GM12878 (cell line): Measurements from ENCODE around the gene JDP2. TPM values are rescaled to one million over a fixed set of nuclear protein-coding genes. Genes with fewer than 3 reads are reported as not detected.

Experiments used
- ATAC-seq: fragments of 200-7000 bp; cut with Tn5 transposase; 3 replicates; pipeline ENCODE4 v1.9.1; 2020; ENCODE audit warnings: mild to moderate bottlenecking, moderate library complexity
- BruUV-seq: library from RNA; stranded (reverse); fragments of 400-500 nt; replicated peaks from 2 replicates; lab custom pipeline; 2021; lab: Mats Ljungman, UMichigan
- CTCF ChIA-PET: fragments of 300-600 bp; sonication (Branson Sonifier 250); formaldehyde crosslinking; extraction: SDS; loops from one replicate; lab custom pipeline; 2021; ENCODE audit warnings: inconsistent platforms; lab: Yijun Ruan, JAX
- POLR2A ChIA-PET: fragments of 350-600 bp; formaldehyde crosslinking; extraction: SDS; loops from one replicate; lab custom pipeline; 2021; ENCODE audit warnings: inconsistent platforms; lab: Charles Lee
- RAD21 ChIA-PET: fragments of 300-600 bp; sonication (Branson Sonifier 250); formaldehyde crosslinking; loops from one replicate; lab custom pipeline; 2023; ENCODE audit warnings: antibody characterized with exemption; ENCODE audit not compliant: unreplicated experiment; lab: Charles Lee
- SMC1A ChIA-PET: fragments of 300-600 bp; sonication (Branson Sonifier 250); formaldehyde crosslinking; loops from one replicate; lab custom pipeline; 2023; ENCODE audit not compliant: unreplicated experiment, uncharacterized antibody; lab: Charles Lee
- DNase-seq: peaks from one replicate; pipeline ENCODE4 v3.0.0-alpha.2; 2011; ENCODE audit warnings: low read depth, low spot score
- FAIRE-seq: peaks from 3 replicates; lab custom pipeline; 2011; peaks lifted over from hg19 to GRCh38; lab: Jason Lieb, UNC
- H2AFZ ChIP-seq: 2 replicates; pipeline ENCODE4 v1.6.0; 2011; ENCODE audit warnings: low read depth, low read length, control low read depth; ENCODE audit not compliant: control insufficient read depth
- H3K27ac ChIP-seq: 2 replicates; pipeline ENCODE4 v1.5.1; 2011; ENCODE audit warnings: control low read depth; ENCODE audit not compliant: control insufficient read depth, insufficient read depth
- H3K27me3 ChIP-seq, 2 experiments: replicated peaks in 1 of 2; 2 replicates each; pipeline versions ENCODE4 v1.6.0 to v1.6.1; 2011; ENCODE audit warnings: low read length in 1 of 2; ENCODE audit not compliant: control insufficient read depth in 2 of 2, insufficient read depth in 2 of 2
- H3K36me3 ChIP-seq, 2 experiments: 2 replicates each; pipeline ENCODE4 v1.5.1; 2011; ENCODE audit warnings: low read length in 1 of 2; ENCODE audit not compliant: control insufficient read depth in 2 of 2, insufficient read depth in 2 of 2
- H3K4me1 ChIP-seq: 2 replicates; pipeline ENCODE4 v1.6.1; 2011; ENCODE audit warnings: mild to moderate bottlenecking, low read length, moderate library complexity, mixed read lengths; ENCODE audit not compliant: control insufficient read depth, insufficient read depth
- H3K4me2 ChIP-seq: 2 replicates; pipeline ENCODE4 v1.6.0; 2011; ENCODE audit warnings: control low read depth; ENCODE audit not compliant: control insufficient read depth, insufficient read depth
- H3K4me3 ChIP-seq: fragments of 200-600 bp; sonication (generic); 2 replicates; pipeline ENCODE4 v1.5.1; 2016
- H3K79me2 ChIP-seq: 2 replicates; pipeline ENCODE4 v1.6.0; 2011; ENCODE audit warnings: low read length; ENCODE audit not compliant: control insufficient read depth, insufficient read depth
- H3K9ac ChIP-seq: 2 replicates; pipeline ENCODE4 v1.8.0; 2011; ENCODE audit warnings: low read length, control low read depth, mixed read lengths; ENCODE audit not compliant: control insufficient read depth, insufficient read depth
- H3K9me3 ChIP-seq: replicated peaks from 3 replicates; pipeline ENCODE4 v1.5.1; 2011; ENCODE audit warnings: mild to moderate bottlenecking, low read length; ENCODE audit not compliant: control insufficient read depth, insufficient read depth
- H4K20me1 ChIP-seq: 2 replicates; pipeline ENCODE4 v1.6.0; 2011; ENCODE audit not compliant: control insufficient read depth, insufficient read depth
- ATF7 ChIP-seq: fragments of 450-650 bp; IDR thresholded peaks from 2 replicates; pipeline ENCODE4 v1.6.1; 2016; ENCODE audit warnings: low read depth, mild to moderate bottlenecking
- CHD4 ChIP-seq: fragments of 200-600 bp; sonication (generic); IDR thresholded peaks from 2 replicates; pipeline ENCODE4 v1.6.1; 2016; ENCODE audit warnings: mild to moderate bottlenecking
- ESRRA ChIP-seq: IDR thresholded peaks from 2 replicates; pipeline ENCODE4 v1.6.1; 2012; ENCODE audit warnings: mild to moderate bottlenecking, low read length, improper control_type of control experiment
- IRF4 ChIP-seq: IDR thresholded peaks from 2 replicates; pipeline ENCODE4 v1.6.1; 2011; ENCODE audit warnings: low read depth, low read length
- MEF2B ChIP-seq: fragments of 450-650 bp; IDR thresholded peaks from 2 replicates; pipeline ENCODE4 v1.6.1; 2018; ENCODE audit warnings: mild to moderate bottlenecking, moderate library complexity; ENCODE audit not compliant: partially characterized antibody, poor library complexity, severe bottlenecking
- NFYA ChIP-seq: IDR thresholded peaks from 2 replicates; pipeline ENCODE4 v1.6.1; 2011; ENCODE audit warnings: low read depth, mild to moderate bottlenecking, low read length, improper control_type of control experiment, borderline replicate concordance
- POLR2A ChIP-seq: IDR thresholded peaks from 2 replicates; pipeline ENCODE4 v1.6.1; 2011; ENCODE audit warnings: low read depth, mild to moderate bottlenecking, low read length
- RBBP5 ChIP-seq: fragments of 200-600 bp; sonication (generic); conservative IDR thresholded peaks from 2 replicates; pipeline ENCODE4 v1.6.1; 2016
- SIN3A ChIP-seq: IDR thresholded peaks from 2 replicates; pipeline ENCODE4 v1.6.1; 2012; ENCODE audit warnings: low read depth, low read length, improper control_type of control experiment
- ZBED1 ChIP-seq: IDR thresholded peaks from 2 replicates; pipeline ENCODE4 v1.6.1; 2016; ENCODE audit warnings: borderline replicate concordance
- ZZZ3 ChIP-seq: IDR thresholded peaks from 2 replicates; pipeline ENCODE4 v1.6.1; 2011; ENCODE audit warnings: low read depth; ENCODE audit not compliant: control insufficient read depth, insufficient read length
- WGBS: methylation state at CpG from one replicate; pipeline ENCODE4 v1.1.6; 2016; ENCODE audit warnings: low lambda C conversion rate; ENCODE audit not compliant: insufficient replicate concordance, insufficient coverage; ENCODE audit errors: missing lambda C conversion rate; 5-methylcytosine and 5-hydroxymethylcytosine counted together
- in situ Hi-C: fragments of 300-500 bp; cut with MboI; formaldehyde crosslinking; loops from 9 replicates; pipeline ENCODE4 v1.14.3; 2018; ENCODE audit warnings: mixed read lengths
- intact Hi-C: fragments of 100-400 bp; cut with micrococcal nuclease; formaldehyde crosslinking; loops from one replicate; pipeline ENCODE4 v1.14.2; 2022; ENCODE audit not compliant: unreplicated experiment
- polyA plus RNA-seq, 11 experiments: library from polyadenylated mRNA; depleted of rRNA in 4 of 11; unstranded in 6 of 11; stranded (reverse) in 5 of 11; fragments of >200 nt; fragmentation: Nextera tagmentation in 4 of 11; fragmentation: Illumina TruSeq in 1 of 11; extraction: Ambion mirVana in 4 of 11; extraction: Trizol in 1 of 11; gene quantifications; 1 replicate in 1 of 11; 2 replicates in 10 of 11; pipeline versions ENCODE4 v1.2.1 to v1.2.3, GENCODE V29; 2011 to 2016; ENCODE audit warnings: inconsistent platforms in 2 of 11, missing spikeins in 2 of 11, low read depth in 1 of 11
- total RNA-seq, 4 experiments: library from RNA; depleted of rRNA in 3 of 4; stranded (reverse); fragments of >200 nt in 3 of 4; fragmentation: Illumina TruSeq in 1 of 4; extraction: Trizol in 1 of 4; gene quantifications; 2 replicates each; pipeline versions ENCODE4 v1.2.1 to v1.2.3, GENCODE V29; 2013 to 2021
- TF ChIP-seq, protein P1 (sequence below): IDR thresholded peaks from 2 replicates; pipeline ENCODE4 v1.6.1; 2011; ENCODE audit warnings: mild to moderate bottlenecking, low read depth, low read length, moderate library complexity; ENCODE audit not compliant: insufficient replicate concordance
- TF ChIP-seq, protein P2 (sequence below): fragments of 450-650 bp; IDR thresholded peaks from 2 replicates; pipeline ENCODE4 v1.6.1; 2017; ENCODE audit warnings: borderline replicate concordance
- TF ChIP-seq, protein P3 (sequence below): fragments of 450-650 bp; IDR thresholded peaks from 2 replicates; pipeline ENCODE4 v1.6.1; 2017; ENCODE audit warnings: mild to moderate bottlenecking, moderate library complexity
- TF ChIP-seq, protein P4 (sequence below): fragments of 450-650 bp; IDR thresholded peaks from 2 replicates; pipeline ENCODE4 v1.6.1; 2017; ENCODE audit warnings: mild to moderate bottlenecking

JDP2 gene
- total and polyA plus RNA-seq, 10 of the 15 experiments (the other 5 are each of a cell fraction or from before 2014, with no cell fraction given) = 0.71 to 21.3 (median 11.2) TPM

DNA sequence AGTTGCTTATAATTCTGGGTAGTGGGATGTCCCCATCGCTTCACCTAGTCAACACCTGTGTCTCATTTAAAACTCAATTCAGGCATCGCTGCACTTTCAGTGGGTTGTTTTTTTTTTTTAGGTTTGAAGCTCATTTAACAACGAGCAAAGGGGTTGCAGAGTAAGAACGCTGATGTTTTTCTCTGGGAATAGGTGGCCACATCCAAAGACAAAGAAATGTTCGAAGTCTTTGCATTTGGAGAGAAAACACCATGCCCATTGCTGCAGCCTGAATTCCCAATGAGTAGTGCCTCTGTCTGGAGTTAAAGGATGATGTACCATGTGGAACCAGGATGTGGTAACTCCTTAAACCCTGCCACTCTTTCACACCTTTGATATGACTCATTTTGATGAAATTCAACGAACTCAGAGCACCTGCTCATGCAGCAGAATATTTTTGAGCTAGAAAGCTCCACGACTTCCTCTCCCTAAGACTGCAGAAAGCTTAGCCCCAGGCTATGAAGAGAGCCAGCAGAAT lies 59.4 kb downstream of the JDP2 start:
- intact Hi-C loops = loop anchor here (2.0 to 5.0 kb wide), 3 partner anchors 35 to 360 kb away; partner anchors contain the start of genes BATF, JDP2 and NEK9
- POLR2A ChIA-PET = interaction anchor here (0.5 to 16.2 kb wide), 19 partner anchors 8 to 386 kb away, joined by 3 to 385 read pairs (median 4); partner anchors contain the start of genes BATF and NEK9
- Histone ChIP-seq H3K4me2 (peak overlapping the region; percentile 73), H3K79me2 (no peaks in the 10 kb centered on the region), H3K27ac (peak overlapping the region; percentile 69), H3K4me1 (peaks cover 33% of the 10 kb centered on the region), H3K27me3 (no peaks in the 10 kb centered on the region), H2AFZ (no peak overlapping the region), H3K9me3 (peaks cover 8% of the 10 kb centered on the region; the same call in 2 of the 3 replicates), H3K36me3 (no peaks in the 10 kb centered on the region), H3K4me3 (no peak overlapping the region), H3K9ac (no peak overlapping the region), H4K20me1 (no peaks in the 10 kb centered on the region)
- peak; percentile 89 for DNase-seq
- no TSS peak for BruUV-seq
- RAD21 ChIA-PET = interaction anchor here (0.6 to 18.1 kb wide), 27 partner anchors 8 to 608 kb away, joined by 3 to 645 read pairs (median 8); partner anchors contain the start of genes BATF and JDP2
- ATAC-seq = peak; percentile 84
- under 1% methylated on average over 7 of the region's 7 CpGs for WGBS
- in situ Hi-C loops = loop anchor here (5.0 to 10.0 kb wide), 2 partner anchors 180 to 362 kb away; partner anchors contain the start of gene NEK9
- SMC1A ChIA-PET = interaction anchor here (0.7 to 16.1 kb wide), 26 partner anchors 8 to 359 kb away, joined by 3 to 619 read pairs (median 5); partner anchors contain the start of gene BATF
- no peak for FAIRE-seq
- CTCF ChIA-PET = interaction anchor here (0.6 to 19.8 kb wide), 24 partner anchors 8 to 355 kb away, joined by 3 to 520 read pairs (median 6); partner anchors contain the start of genes BATF and ERG28
- TF ChIP-seq, protein P1, sequence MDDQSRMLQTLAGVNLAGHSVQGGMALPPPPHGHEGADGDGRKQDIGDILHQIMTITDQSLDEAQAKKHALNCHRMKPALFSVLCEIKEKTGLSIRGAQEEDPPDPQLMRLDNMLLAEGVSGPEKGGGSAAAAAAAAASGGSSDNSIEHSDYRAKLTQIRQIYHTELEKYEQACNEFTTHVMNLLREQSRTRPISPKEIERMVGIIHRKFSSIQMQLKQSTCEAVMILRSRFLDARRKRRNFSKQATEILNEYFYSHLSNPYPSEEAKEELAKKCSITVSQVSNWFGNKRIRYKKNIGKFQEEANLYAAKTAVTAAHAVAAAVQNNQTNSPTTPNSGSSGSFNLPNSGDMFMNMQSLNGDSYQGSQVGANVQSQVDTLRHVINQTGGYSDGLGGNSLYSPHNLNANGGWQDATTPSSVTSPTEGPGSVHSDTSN = no peak
- TF ChIP-seq, protein P2, sequence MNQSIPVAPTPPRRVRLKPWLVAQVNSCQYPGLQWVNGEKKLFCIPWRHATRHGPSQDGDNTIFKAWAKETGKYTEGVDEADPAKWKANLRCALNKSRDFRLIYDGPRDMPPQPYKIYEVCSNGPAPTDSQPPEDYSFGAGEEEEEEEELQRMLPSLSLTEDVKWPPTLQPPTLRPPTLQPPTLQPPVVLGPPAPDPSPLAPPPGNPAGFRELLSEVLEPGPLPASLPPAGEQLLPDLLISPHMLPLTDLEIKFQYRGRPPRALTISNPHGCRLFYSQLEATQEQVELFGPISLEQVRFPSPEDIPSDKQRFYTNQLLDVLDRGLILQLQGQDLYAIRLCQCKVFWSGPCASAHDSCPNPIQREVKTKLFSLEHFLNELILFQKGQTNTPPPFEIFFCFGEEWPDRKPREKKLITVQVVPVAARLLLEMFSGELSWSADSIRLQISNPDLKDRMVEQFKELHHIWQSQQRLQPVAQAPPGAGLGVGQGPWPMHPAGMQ = no peak
- TF ChIP-seq, protein P3, sequence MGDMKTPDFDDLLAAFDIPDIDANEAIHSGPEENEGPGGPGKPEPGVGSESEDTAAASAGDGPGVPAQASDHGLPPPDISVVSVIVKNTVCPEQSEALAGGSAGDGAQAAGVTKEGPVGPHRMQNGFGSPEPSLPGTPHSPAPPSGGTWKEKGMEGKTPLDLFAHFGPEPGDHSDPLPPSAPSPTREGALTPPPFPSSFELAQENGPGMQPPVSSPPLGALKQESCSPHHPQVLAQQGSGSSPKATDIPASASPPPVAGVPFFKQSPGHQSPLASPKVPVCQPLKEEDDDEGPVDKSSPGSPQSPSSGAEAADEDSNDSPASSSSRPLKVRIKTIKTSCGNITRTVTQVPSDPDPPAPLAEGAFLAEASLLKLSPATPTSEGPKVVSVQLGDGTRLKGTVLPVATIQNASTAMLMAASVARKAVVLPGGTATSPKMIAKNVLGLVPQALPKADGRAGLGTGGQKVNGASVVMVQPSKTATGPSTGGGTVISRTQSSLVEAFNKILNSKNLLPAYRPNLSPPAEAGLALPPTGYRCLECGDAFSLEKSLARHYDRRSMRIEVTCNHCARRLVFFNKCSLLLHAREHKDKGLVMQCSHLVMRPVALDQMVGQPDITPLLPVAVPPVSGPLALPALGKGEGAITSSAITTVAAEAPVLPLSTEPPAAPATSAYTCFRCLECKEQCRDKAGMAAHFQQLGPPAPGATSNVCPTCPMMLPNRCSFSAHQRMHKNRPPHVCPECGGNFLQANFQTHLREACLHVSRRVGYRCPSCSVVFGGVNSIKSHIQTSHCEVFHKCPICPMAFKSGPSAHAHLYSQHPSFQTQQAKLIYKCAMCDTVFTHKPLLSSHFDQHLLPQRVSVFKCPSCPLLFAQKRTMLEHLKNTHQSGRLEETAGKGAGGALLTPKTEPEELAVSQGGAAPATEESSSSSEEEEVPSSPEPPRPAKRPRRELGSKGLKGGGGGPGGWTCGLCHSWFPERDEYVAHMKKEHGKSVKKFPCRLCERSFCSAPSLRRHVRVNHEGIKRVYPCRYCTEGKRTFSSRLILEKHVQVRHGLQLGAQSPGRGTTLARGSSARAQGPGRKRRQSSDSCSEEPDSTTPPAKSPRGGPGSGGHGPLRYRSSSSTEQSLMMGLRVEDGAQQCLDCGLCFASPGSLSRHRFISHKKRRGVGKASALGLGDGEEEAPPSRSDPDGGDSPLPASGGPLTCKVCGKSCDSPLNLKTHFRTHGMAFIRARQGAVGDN = peak; percentile 63
- TF ChIP-seq, protein P4, sequence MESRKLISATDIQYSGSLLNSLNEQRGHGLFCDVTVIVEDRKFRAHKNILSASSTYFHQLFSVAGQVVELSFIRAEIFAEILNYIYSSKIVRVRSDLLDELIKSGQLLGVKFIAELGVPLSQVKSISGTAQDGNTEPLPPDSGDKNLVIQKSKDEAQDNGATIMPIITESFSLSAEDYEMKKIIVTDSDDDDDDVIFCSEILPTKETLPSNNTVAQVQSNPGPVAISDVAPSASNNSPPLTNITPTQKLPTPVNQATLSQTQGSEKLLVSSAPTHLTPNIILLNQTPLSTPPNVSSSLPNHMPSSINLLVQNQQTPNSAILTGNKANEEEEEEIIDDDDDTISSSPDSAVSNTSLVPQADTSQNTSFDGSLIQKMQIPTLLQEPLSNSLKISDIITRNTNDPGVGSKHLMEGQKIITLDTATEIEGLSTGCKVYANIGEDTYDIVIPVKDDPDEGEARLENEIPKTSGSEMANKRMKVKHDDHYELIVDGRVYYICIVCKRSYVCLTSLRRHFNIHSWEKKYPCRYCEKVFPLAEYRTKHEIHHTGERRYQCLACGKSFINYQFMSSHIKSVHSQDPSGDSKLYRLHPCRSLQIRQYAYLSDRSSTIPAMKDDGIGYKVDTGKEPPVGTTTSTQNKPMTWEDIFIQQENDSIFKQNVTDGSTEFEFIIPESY = no peak
- TF ChIP-seq NFYA (no peak), RBBP5 (no peak), MEF2B (peak; percentile 59), SIN3A (no peak), POLR2A (no peak), CHD4 (no peak), ZBED1 (peak; percentile 78; the same call in 1 of the 2 replicates), IRF4 (peak; percentile 93), ESRRA (no peak), ATF7 (peak; percentile 87), ZZZ3 (no peak)
